BE2C (cell line): ENCODE data around the gene MAP4.

Experiments
- DNase-seq: peaks from one replicate; pipeline ENCODE4 v3.0.0-alpha.2; 2020
- H3K27me3 ChIP-seq: fragments of 250-450 bp; sonication (Bioruptor Pico); 2 replicates; pipeline ENCODE4 v1.5.1; 2020; ENCODE audit warnings: mild to moderate bottlenecking
- H3K36me3 ChIP-seq: fragments of 250-450 bp; sonication (Bioruptor Pico); 2 replicates; pipeline ENCODE4 v1.5.1; 2020; ENCODE audit warnings: mild to moderate bottlenecking
- H3K4me1 ChIP-seq: fragments of 250-450 bp; sonication (Bioruptor Pico); 2 replicates; pipeline ENCODE4 v1.5.1; 2020
- H3K4me3 ChIP-seq: 2 replicates; pipeline ENCODE4 v1.5.1; 2011; ENCODE audit warnings: low read depth, low read length
- H3K9me3 ChIP-seq: fragments of 250-450 bp; sonication (Bioruptor Pico); 2 replicates; pipeline ENCODE4 v1.5.1; 2020
- CTCF ChIP-seq: IDR thresholded peaks from 2 replicates; pipeline ENCODE4 v1.5.1; 2012; ENCODE audit warnings: mild to moderate bottlenecking, low read depth, low read length

MAP4 gene

GRCh38 chr3:47991341-47991740 lies 24.9 kb downstream of the MAP4 start:
- H3K4me1 ChIP-seq = no peaks in the 10 kb centered on the region
- no peak for DNase-seq
- H3K36me3 ChIP-seq = no peaks in the 10 kb centered on the region
- H3K27me3 ChIP-seq = no peaks in the 10 kb centered on the region
- H3K9me3 ChIP-seq = no peaks in the 10 kb centered on the region
- TF ChIP-seq CTCF = no peak
- no peak overlapping the region for H3K4me3 ChIP-seq

- H3K36me3 ChIP-seq = no peaks in the 10 kb centered on the region
- H3K27me3 ChIP-seq = no peaks in the 10 kb centered on the region
These were observed 26.2 kb downstream of the MAP4 start for GRCh38 chr3:47989981-47990440.

GRCh38 chr3:47985381-47985780 lies 30.8 kb downstream of the MAP4 start:
- Histone ChIP-seq H3K4me1 (no peaks in the 10 kb centered on the region), H3K27me3 (no peaks in the 10 kb centered on the region), H3K9me3 (no peaks in the 10 kb centered on the region), H3K36me3 (no peaks in the 10 kb centered on the region), H3K4me3 (no peak overlapping the region)
- TF ChIP-seq CTCF = no peak
- no peak for DNase-seq

More at GRCh38 chr3:47989981-47990440, 26.2 kb downstream of the MAP4 start:
- Histone ChIP-seq H3K9me3 (no peaks in the 10 kb centered on the region), H3K4me1 (no peaks in the 10 kb centered on the region), H3K4me3 (no peak overlapping the region)
- DNase-seq = peak; percentile 66
- TF ChIP-seq CTCF = peak; percentile 78

GRCh38 chr3:47984075-47984728 lies 32.0 kb downstream of the MAP4 start:
- TF ChIP-seq CTCF = no peak
- Histone ChIP-seq H3K36me3 (no peaks in the 10 kb centered on the region), H3K9me3 (no peaks in the 10 kb centered on the region), H3K27me3 (no peaks in the 10 kb centered on the region), H3K4me3 (no peak overlapping the region), H3K4me1 (no peaks in the 10 kb centered on the region)
- no peak for DNase-seq

GRCh38 chr3:47980795-47981194 lies 35.4 kb downstream of the MAP4 start:
- H3K4me1 ChIP-seq = no peaks in the 10 kb centered on the region
- no peaks in the 10 kb centered on the region for H3K27me3 ChIP-seq
- no peak for TF ChIP-seq CTCF
- no peak for DNase-seq
- H3K4me3 ChIP-seq = no peak overlapping the region
- no peaks in the 10 kb centered on the region for H3K36me3 ChIP-seq
- no peaks in the 10 kb centered on the region for H3K9me3 ChIP-seq

GRCh38 chr3:47979070-47979469 lies 37.1 kb downstream of the MAP4 start:
- Histone ChIP-seq H3K4me1 (no peaks in the 10 kb centered on the region), H3K27me3 (no peaks in the 10 kb centered on the region), H3K36me3 (no peaks in the 10 kb centered on the region), H3K4me3 (no peak overlapping the region), H3K9me3 (no peaks in the 10 kb centered on the region)
- DNase-seq = no peak
- TF ChIP-seq CTCF = no peak
